Cardiac fibroblast (primary cell): ENCODE results near the gene COLEC12.

Source experiments
- DNase-seq, 2 donors: peaks; one replicate each; pipeline versions ENCODE4 v3.0.0 to v3.0.0-alpha.2; 2010; ENCODE audit warnings: low read depth in 2 of 2
- H3K4me3 ChIP-seq, 2 donors: replicated peaks in 1 of 2; 1 replicate in 1 of 2; 2 replicates in 1 of 2; pipeline ENCODE4 v1.5.1; 2011; ENCODE audit warnings: low read depth in 2 of 2, low read length in 2 of 2, mild to moderate bottlenecking in 2 of 2, moderate library complexity in 1 of 2
- CTCF ChIP-seq: IDR thresholded peaks from one replicate; pipeline ENCODE4 v1.5.1; 2011; ENCODE audit warnings: low read depth, mild to moderate bottlenecking, low read length, inconsistent platforms

The COLEC12 gene

GRCh38 chr18:334575-335132 lies 165.8 kb downstream of the COLEC12 start:
- DNase-seq, result no peak
- TF ChIP-seq CTCF, result no peak
- H3K4me3 ChIP-seq, result no peak overlapping the region

- DNase-seq, result no peak
- no peak overlapping the region for H3K4me3 ChIP-seq
- no peak for TF ChIP-seq CTCF
Observed at GRCh38 chr18:332721-333510, 167.6 kb downstream of the COLEC12 start.

- TF ChIP-seq CTCF, result no peak
- DNase-seq, result no peak
- H3K4me3 ChIP-seq, result no peak overlapping the region
Observed at GRCh38 chr18:332007-332406, 168.5 kb downstream of the COLEC12 start.

- no peak overlapping the region for H3K4me3 ChIP-seq
- TF ChIP-seq CTCF, result no peak
- DNase-seq, result peak in 1 of 2 donors; percentile 51
Observed at GRCh38 chr18:331221-331821, 169.2 kb downstream of the COLEC12 start.

GRCh38 chr18:328928-329327 lies 171.6 kb downstream of the COLEC12 start:
- H3K4me3 ChIP-seq, result no peak overlapping the region
- no peak for DNase-seq
- no peak for TF ChIP-seq CTCF

GRCh38 chr18:326846-327245 lies 173.7 kb downstream of the COLEC12 start:
- DNase-seq, result peak in 1 of 2 donors; percentile 43
- TF ChIP-seq CTCF, result no peak

More at GRCh38 chr18:326846-327245, 173.7 kb downstream of the COLEC12 start:
- no peak overlapping the region for H3K4me3 ChIP-seq
